Stimulated activated naive CD8-positive, alpha-beta T cell treated with anti-CD3 and anti-CD28 coated beads, Interleukin-15, amount 100 ng/mL, for 72 hours (primary cell): Measurements from ENCODE around the gene ROBO2.

Source experiments
- ATAC-seq: fragments of 150-1000 bp; cut with Tn5 transposase; 2 replicates; pipeline ENCODE4 v1.10.0; 2021; ENCODE audit warnings: mild to moderate bottlenecking, moderate library complexity
- DNase-seq, 2 donors: peaks; one replicate each; pipeline ENCODE4 v3.0.0; 2021 to 2022
- H3K27ac Mint-ChIP-seq, 2 donors: one replicate each; pipeline ENCODE4 v1.8.0; 2022; ENCODE audit warnings: mild to moderate bottlenecking in 2 of 2, mixed read lengths in 2 of 2, moderate library complexity in 2 of 2
- H3K27me3 Mint-ChIP-seq: one replicate; pipeline ENCODE4 v1.8.0; 2022; ENCODE audit warnings: mixed read lengths
- H3K4me1 Mint-ChIP-seq: one replicate; pipeline ENCODE4 v1.8.0; 2022; ENCODE audit warnings: mild to moderate bottlenecking, mixed read lengths
- H3K4me3 Mint-ChIP-seq, 2 donors: one replicate each; pipeline ENCODE4 v1.8.0; 2022; ENCODE audit warnings: mild to moderate bottlenecking in 2 of 2, mixed read lengths in 2 of 2, moderate library complexity in 1 of 2
- H3K9me3 Mint-ChIP-seq, 2 donors: one replicate each; pipeline ENCODE4 v1.8.0; 2022; ENCODE audit warnings: mixed read lengths in 2 of 2

The ROBO2 gene

DNA sequence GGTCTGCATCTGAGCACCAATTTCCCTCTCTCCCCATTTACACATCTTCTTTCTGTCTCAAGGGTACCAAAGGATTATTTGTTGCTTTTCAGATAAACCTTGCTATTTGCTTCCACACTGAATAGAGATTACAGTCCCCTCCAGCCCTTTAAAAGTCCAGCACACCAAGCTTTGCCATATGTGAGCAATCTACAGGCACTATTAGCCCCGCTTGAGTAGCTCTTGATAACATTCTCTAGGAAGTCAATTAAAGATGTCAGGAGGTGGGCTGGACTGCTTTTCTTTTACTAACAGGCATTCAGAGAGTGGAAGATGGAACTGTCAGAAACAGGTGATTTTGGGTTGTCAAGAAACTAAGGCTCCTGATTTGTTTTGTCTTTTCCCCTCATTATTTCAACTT lies 417.0 kb downstream of the ROBO2 start:
- peaks cover 16 to 18% of the 10 kb centered on the region in 2 donors for H3K9me3 Mint-ChIP-seq
- no peaks in the 10 kb centered on the region for H3K27me3 Mint-ChIP-seq
- DNase-seq (no peak), ATAC-seq (no peak)
- H3K4me3 Mint-ChIP-seq: no peak overlapping the region
- no peaks in the 10 kb centered on the region for H3K4me1 Mint-ChIP-seq
- no peak overlapping the region for H3K27ac Mint-ChIP-seq

DNA sequence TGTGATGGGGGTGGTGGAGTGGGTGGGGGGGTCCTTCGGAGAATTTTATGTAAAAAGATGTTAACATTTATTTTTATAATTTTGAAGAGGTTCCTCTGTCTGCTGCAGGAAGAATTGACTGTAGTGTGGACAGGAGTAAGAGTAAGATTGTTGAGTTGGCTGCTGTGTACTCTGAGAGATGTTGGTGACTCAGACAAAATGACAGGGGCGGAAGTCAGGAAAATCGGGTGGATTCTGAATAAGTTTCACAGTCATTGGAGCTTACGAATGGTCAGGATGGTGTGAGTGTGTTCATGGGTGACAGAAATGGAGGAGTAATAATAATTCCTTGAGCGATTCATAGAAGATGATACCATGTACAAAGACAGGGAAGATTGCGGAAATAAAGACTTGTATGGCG lies 420.0 kb downstream of the ROBO2 start:
- H3K9me3 Mint-ChIP-seq: peaks cover 16 to 18% of the 10 kb centered on the region in 2 donors
- no peak overlapping the region for H3K27ac Mint-ChIP-seq
- DNase-seq: no peak
- no peaks in the 10 kb centered on the region for H3K27me3 Mint-ChIP-seq
- no peak overlapping the region for H3K4me3 Mint-ChIP-seq
- ATAC-seq: no peak
- H3K4me1 Mint-ChIP-seq: no peaks in the 10 kb centered on the region

DNA sequence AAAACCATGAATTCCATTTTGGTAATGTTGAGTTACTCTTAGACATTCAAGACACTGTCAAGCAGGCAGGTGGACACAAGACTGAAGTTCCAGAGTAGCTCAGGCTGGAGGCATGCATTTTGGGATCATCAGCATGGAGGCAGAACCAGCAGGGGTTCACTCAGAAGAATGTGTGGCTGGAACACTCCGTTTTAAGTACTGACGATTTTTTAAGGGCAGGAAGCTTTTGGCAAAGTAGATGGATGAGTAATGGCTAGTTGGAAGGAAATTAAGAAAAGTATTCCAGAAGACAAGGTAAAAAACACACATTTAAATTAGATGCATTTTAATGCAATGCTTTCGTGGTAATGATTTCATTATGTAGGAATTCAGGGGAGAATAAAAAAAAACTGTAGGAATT lies 420.4 kb downstream of the ROBO2 start:
- no peak for DNase-seq
- no peak for ATAC-seq
- H3K4me1 Mint-ChIP-seq: no peaks in the 10 kb centered on the region
- H3K27ac Mint-ChIP-seq: no peak overlapping the region
- peaks cover 16 to 18% of the 10 kb centered on the region in 2 donors for H3K9me3 Mint-ChIP-seq
- no peak overlapping the region for H3K4me3 Mint-ChIP-seq
- no peaks in the 10 kb centered on the region for H3K27me3 Mint-ChIP-seq

DNA sequence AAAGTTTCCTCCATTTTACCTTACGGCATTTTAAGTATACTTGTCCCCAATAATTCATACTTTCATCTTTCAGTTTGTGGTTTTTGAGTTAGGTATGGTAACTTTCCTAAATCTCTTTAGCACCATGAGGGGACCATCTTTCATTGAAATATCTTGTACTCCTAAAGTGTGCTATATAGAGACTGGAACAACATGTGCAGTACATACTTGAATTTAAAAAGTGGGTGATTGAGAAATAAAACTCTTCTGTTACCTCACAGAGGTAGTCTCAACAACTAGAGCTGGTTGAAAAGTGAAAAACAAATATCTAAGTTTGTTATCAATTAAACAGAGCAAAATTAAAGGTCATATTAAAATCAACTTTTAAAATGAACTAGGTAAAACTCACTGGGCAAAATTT lies 423.1 kb downstream of the ROBO2 start:
- Mint-ChIP-seq H3K27ac (no peak overlapping the region), H3K4me1 (no peaks in the 10 kb centered on the region), H3K27me3 (no peaks in the 10 kb centered on the region), H3K4me3 (no peak overlapping the region), H3K9me3 (peaks cover 18 to 22% of the 10 kb centered on the region in 2 donors)
- ATAC-seq (no peak), DNase-seq (no peak)

DNA sequence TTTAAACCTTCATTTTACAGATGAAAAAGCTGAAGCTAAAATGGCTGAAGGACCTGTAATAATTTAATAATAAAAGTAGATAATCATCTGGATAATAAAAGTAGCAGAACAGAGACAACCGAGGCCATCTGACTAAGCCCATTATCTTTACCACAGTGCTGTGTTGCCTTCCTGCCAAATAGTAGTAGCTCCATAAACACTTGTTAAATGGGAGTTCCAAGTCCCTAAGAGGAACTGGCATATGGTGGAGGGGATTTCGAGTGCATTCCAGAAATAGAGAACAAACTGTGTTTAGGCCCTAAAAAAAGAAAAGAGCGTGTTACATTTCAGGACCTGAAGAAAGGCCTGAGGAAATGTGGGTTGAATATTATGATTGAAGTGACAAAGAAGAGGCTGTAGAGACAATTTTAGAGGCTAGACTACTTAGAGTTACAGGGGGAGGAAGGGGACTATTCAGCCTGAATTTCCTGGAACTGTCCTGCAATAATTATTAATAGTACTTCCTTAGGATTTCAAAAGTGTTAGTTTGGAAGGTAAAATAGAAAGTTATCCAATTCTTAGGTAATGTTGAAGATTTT lies 424.3 kb downstream of the ROBO2 start:
- Mint-ChIP-seq H3K4me1 (no peaks in the 10 kb centered on the region), H3K27me3 (no peaks in the 10 kb centered on the region), H3K9me3 (peaks cover 18 to 21% of the 10 kb centered on the region in 2 donors), H3K27ac (no peak overlapping the region), H3K4me3 (no peak overlapping the region)
- ATAC-seq (no peak), DNase-seq (no peak)

DNA sequence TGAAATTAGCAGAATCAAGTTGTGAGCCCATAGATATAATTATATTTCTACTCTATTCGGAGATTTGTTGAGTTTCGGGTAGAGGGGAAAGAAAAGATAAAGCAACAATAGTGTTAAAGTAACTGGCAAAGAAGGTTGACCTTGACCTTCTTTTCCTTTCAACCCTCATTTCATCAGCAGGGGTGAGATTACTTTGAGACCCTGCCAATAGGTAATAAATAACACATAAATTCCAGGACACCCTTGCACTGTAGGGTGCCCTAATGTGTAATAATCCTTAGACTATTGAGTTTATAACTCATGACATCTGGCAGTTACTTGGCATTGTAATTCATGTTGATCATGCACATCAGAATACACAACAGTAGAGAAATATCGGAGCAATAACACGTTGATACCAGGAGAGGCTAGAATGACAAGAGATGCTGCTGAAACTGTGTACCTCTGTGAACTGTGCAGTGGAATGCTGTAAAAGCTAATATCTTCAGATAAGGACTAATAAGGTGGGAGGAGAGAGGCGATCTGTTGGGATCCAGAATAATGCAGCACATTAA lies 426.7 kb downstream of the ROBO2 start:
- no peaks in the 10 kb centered on the region for H3K4me1 Mint-ChIP-seq
- ATAC-seq (no peak), DNase-seq (no peak)
- no peaks in the 10 kb centered on the region for H3K27me3 Mint-ChIP-seq
- H3K9me3 Mint-ChIP-seq: peaks cover 9 to 13% of the 10 kb centered on the region in 2 donors
- no peak overlapping the region for H3K27ac Mint-ChIP-seq
- no peak overlapping the region for H3K4me3 Mint-ChIP-seq

DNA sequence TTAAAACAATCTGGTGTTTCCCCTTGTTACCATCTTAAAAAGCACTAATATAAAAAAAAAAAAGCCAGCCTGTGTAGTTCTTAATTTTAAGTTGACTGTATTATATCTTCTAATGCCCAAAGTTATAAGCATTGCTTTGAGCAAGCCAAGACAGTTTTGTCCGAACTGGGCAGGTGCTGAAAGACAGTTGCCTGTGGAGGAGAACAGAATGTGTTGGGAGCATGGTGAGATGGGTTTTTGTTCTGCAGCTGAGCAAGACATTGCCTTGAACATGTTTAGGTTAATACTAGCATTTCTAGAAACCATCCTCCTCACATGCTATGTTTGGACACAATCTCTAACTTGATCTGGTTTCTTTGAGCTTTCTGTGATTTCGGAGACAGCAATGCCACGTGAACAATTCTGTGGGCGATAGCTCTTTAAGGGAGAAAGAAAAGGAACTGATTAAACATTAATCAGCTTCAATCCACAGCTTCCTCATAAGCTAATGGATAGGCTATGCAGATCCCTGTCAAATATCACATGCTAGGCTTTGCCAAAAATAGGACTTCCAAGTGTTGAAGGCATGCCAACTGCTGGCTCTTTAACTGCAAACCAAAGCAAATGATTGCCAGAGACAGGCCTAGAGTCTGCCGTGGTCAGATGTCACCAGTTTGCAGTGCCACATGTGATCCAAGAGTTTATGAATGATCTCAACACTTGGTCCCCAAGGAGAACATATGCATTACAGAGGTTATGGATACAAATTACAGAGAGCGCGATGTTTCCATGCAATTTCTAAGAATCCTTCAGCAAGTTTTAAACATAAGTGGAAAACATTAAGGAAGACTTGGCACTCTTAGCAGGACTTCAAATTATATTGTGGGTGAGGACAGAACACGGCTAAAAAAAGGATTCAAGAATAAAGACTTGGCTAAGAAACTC lies 428.1 kb downstream of the ROBO2 start:
- no peak for DNase-seq
- H3K4me3 Mint-ChIP-seq: no peak overlapping the region
- ATAC-seq: no peak
- no peak overlapping the region for H3K27ac Mint-ChIP-seq
- no peaks in the 10 kb centered on the region for H3K27me3 Mint-ChIP-seq
- H3K4me1 Mint-ChIP-seq: no peaks in the 10 kb centered on the region
- peaks cover 17 to 21% of the 10 kb centered on the region in 2 donors for H3K9me3 Mint-ChIP-seq

DNA sequence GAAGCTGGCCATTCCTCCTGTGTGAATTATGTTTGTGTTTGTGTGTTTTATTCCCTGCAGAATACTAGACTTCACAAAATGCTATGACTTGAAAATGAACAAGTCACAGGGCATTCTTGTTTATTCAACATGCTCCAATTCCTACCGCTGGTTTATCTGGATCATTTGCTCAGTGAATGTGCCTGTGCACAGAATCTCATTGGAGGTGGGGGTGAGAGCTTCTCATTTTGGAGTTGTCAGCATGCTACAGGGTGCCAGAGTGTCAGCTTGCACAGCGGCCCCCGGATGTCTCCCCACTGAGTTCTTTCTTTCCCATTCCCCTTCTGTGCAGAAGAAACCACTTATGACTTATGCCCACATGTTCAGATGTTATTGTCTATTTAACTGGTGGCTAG lies 428.7 kb downstream of the ROBO2 start:
- no peaks in the 10 kb centered on the region for H3K4me1 Mint-ChIP-seq
- peaks cover 19 to 23% of the 10 kb centered on the region in 2 donors for H3K9me3 Mint-ChIP-seq
- H3K27ac Mint-ChIP-seq: no peak overlapping the region
- ATAC-seq (no peak), DNase-seq (no peak)
- H3K27me3 Mint-ChIP-seq: no peaks in the 10 kb centered on the region
- no peak overlapping the region for H3K4me3 Mint-ChIP-seq

DNA sequence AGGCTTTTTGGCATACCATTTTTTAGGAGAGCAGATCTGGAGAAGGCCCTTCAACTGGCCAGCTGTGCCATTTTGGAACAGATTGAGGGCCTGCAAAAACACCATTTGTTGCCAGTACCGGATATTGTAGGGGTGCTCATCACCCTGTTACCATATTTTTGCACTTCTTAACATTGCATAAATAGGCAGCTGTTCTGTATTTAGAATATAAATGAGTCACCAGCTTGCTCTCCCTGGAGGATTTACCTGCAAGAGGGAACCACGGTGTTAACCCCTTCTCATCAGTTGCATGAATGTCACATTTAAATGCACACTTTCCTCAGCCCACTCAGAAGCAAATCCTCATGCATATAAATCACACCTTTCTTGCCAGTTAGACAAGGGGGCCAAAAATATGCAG lies 435.6 kb downstream of the ROBO2 start:
- H3K9me3 Mint-ChIP-seq: peaks cover 19 to 31% of the 10 kb centered on the region in 2 donors
- DNase-seq: no peak
- H3K4me1 Mint-ChIP-seq: no peaks in the 10 kb centered on the region
- no peaks in the 10 kb centered on the region for H3K27me3 Mint-ChIP-seq
- no peak overlapping the region for H3K27ac Mint-ChIP-seq
- no peak overlapping the region for H3K4me3 Mint-ChIP-seq
- ATAC-seq: no peak

DNA sequence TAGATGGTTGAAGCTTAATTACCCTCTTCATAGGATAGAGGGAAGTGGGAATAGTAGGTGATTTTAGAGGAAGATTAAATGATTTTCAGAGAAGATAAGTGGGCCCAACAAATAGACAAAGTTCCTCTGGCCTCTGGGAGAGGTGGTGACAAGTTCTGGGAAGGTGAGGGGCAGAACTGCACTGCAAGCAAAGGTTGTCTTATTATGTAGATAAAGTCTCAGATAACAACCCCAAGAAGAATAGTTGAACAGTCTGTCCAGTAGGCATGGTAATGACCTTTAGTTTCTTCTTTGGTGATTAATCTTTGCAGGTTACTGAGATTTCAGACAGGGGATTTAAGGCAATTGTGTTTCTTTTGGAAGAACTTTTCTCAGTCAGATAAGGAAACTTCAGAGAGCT lies 439.1 kb downstream of the ROBO2 start:
- H3K9me3 Mint-ChIP-seq: peaks cover 5 to 15% of the 10 kb centered on the region in 2 donors
- ATAC-seq (no peak), DNase-seq (no peak)
- H3K27ac Mint-ChIP-seq: no peak overlapping the region
- H3K27me3 Mint-ChIP-seq: no peaks in the 10 kb centered on the region
- no peak overlapping the region for H3K4me3 Mint-ChIP-seq
- no peaks in the 10 kb centered on the region for H3K4me1 Mint-ChIP-seq

DNA sequence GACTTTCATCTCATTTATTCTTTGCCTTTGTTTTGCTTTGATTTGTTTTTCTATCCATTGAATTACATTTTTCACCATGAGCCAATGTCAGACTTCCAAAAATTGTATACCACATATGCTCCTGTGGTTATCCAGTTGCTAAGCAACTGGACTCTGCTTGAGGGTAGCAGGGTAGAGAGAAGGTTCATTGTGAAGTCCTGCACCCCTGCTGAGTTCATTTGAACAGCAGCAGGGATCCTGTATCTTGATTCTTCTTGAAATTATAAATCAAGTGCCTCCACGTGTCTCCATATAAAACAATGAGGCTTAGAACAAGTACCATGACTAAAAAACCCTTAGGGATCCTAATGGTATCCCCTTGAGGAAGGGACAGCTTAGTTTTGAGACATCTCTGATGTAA lies 449.3 kb downstream of the ROBO2 start:
- no peak for DNase-seq
- ATAC-seq: no peak
- H3K9me3 Mint-ChIP-seq: peaks cover 31 to 36% of the 10 kb centered on the region in 2 donors
- no peaks in the 10 kb centered on the region for H3K4me1 Mint-ChIP-seq
- no peak overlapping the region for H3K27ac Mint-ChIP-seq
- no peaks in the 10 kb centered on the region for H3K27me3 Mint-ChIP-seq
- H3K4me3 Mint-ChIP-seq: no peak overlapping the region

DNA sequence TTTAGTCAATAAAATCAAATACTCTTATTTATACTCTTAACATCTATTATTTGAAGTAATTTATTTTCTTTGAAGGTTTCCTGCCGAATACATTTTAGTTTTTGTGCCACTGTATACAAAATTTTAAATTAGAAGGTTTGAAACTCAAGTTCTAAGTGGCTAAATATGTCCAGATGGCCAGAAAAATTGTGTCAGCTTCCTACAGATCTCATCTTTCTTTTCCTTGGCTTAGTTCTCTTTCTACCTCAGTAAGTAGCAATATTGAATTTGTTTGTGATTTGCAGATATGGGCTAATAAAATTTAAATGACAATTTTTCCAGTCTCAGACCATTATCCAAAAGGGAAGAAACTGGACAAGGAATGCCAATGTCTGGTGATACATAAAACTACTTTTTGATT lies 452.1 kb downstream of the ROBO2 start:
- no peaks in the 10 kb centered on the region for H3K4me1 Mint-ChIP-seq
- DNase-seq: no peak
- peaks cover 14% of the 10 kb centered on the region in 2 donors for H3K9me3 Mint-ChIP-seq
- no peak overlapping the region for H3K27ac Mint-ChIP-seq
- no peaks in the 10 kb centered on the region for H3K27me3 Mint-ChIP-seq
- no peak for ATAC-seq
- no peak overlapping the region for H3K4me3 Mint-ChIP-seq

DNA sequence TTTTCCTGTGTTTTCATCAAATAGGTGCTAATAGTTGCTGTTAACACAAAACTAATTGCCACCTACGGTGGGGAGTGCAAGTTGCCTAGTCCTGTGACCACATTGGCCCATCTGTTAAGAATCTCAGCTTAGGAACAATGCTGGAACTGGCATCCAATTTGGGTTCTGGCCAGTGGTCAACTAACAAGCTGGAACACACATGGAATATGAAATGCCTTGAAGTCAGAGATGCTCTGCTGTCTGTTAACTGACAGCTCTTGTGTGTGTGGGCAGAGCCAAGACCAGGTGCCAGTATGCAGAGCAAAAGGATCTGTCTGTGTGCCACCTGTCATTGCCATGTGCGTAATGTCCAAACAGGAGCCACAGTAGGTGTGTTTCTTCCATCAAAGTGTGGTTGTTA lies 460.8 kb downstream of the ROBO2 start:
- H3K4me1 Mint-ChIP-seq: no peaks in the 10 kb centered on the region
- no peak overlapping the region for H3K4me3 Mint-ChIP-seq
- ATAC-seq: no peak
- H3K27me3 Mint-ChIP-seq: no peaks in the 10 kb centered on the region
- no peak overlapping the region for H3K27ac Mint-ChIP-seq
- no peak for DNase-seq
- H3K9me3 Mint-ChIP-seq: no peaks in the 10 kb centered on the region

DNA sequence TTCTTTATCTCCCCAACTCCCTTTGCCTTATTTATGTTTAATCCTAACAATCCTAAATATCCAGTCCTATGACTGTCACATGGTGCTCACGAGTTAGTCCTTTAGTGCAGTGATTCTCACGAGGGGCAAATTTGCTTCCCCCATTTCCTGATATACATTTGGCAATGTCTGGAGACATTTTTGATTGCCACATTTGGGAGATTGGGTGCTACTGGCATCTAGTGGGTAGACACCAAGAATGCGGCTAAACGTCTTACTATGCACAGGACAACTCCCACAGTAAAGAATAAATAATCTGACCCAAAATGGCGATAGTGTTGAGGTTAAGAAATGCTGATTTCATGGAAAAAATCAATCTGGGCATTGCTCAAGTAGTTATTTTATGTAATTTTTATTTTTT lies 466.5 kb downstream of the ROBO2 start:
- no peak for ATAC-seq
- Mint-ChIP-seq H3K9me3 (peaks cover 17 to 19% of the 10 kb centered on the region in 2 donors), H3K27me3 (no peaks in the 10 kb centered on the region), H3K27ac (no peak overlapping the region), H3K4me3 (no peak overlapping the region), H3K4me1 (no peaks in the 10 kb centered on the region)
- no peak for DNase-seq

DNA sequence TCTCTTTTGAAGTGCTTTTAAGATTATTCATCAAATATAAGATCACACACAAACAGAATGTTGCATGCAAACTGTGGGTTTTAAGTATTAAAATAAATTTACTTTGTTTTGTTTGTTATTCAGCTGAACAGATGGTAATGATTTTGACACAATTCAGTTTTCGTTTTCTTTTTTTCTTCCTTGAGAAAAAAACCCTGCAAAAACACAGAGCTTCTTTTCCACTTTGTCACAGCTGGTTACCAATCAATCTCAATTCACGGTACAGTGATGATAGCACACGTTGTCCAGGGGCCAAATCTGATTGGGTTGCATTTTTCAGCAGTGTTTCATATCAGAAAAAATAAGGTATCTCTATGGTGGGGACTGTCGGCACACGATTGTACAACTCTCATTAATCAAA lies 473.6 kb downstream of the ROBO2 start:
- DNase-seq (no peak), ATAC-seq (no peak)
- H3K27me3 Mint-ChIP-seq: no peaks in the 10 kb centered on the region
- peaks cover 25 to 26% of the 10 kb centered on the region in 2 donors for H3K9me3 Mint-ChIP-seq
- H3K4me3 Mint-ChIP-seq: no peak overlapping the region
- no peak overlapping the region for H3K27ac Mint-ChIP-seq
- H3K4me1 Mint-ChIP-seq: no peaks in the 10 kb centered on the region

DNA sequence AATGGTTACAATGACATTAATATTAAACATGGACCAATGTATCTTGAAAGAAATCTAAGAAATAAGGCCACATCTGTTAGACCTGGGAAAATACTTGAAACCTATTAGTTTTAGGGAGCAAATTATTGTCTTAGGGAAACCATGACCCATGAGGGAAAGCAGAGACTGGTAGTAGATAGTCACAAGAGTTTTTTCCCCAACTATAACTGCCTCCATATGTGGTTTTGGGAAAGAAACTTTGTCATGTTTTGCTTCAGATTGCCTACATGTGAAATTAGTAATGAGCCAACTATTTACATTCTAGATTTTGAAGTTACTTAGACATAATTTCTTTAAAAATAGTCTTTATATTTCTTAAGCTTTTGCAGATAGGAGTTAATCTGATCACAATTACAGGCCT lies 474.9 kb downstream of the ROBO2 start:
- DNase-seq (no peak), ATAC-seq (no peak)
- Mint-ChIP-seq H3K27ac (no peak overlapping the region), H3K9me3 (peaks cover 20 to 25% of the 10 kb centered on the region in 2 donors), H3K4me3 (no peak overlapping the region), H3K27me3 (no peaks in the 10 kb centered on the region), H3K4me1 (no peaks in the 10 kb centered on the region)
